VCaP (cell line): ENCODE measurements around the gene WDR87.

ENCODE experiments used
- H3K27ac ChIP-seq: fragments of 450-650 bp; 2 replicates; pipeline ENCODE4 v1.5.1; 2017
- TF ChIP-seq, protein P1 (sequence below): fragments of 450-650 bp; conservative IDR thresholded peaks from 2 replicates; pipeline ENCODE4 v1.5.1; 2017; ENCODE audit warnings: mild to moderate bottlenecking, moderate library complexity

The WDR87 gene

GRCh38 chr19:37950471-37951175 lies 44.2 kb upstream of the WDR87 start:
- TF ChIP-seq, protein P1, sequence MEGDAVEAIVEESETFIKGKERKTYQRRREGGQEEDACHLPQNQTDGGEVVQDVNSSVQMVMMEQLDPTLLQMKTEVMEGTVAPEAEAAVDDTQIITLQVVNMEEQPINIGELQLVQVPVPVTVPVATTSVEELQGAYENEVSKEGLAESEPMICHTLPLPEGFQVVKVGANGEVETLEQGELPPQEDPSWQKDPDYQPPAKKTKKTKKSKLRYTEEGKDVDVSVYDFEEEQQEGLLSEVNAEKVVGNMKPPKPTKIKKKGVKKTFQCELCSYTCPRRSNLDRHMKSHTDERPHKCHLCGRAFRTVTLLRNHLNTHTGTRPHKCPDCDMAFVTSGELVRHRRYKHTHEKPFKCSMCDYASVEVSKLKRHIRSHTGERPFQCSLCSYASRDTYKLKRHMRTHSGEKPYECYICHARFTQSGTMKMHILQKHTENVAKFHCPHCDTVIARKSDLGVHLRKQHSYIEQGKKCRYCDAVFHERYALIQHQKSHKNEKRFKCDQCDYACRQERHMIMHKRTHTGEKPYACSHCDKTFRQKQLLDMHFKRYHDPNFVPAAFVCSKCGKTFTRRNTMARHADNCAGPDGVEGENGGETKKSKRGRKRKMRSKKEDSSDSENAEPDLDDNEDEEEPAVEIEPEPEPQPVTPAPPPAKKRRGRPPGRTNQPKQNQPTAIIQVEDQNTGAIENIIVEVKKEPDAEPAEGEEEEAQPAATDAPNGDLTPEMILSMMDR = no peak
- peak overlapping the region; percentile 52 for H3K27ac ChIP-seq

DNA sequence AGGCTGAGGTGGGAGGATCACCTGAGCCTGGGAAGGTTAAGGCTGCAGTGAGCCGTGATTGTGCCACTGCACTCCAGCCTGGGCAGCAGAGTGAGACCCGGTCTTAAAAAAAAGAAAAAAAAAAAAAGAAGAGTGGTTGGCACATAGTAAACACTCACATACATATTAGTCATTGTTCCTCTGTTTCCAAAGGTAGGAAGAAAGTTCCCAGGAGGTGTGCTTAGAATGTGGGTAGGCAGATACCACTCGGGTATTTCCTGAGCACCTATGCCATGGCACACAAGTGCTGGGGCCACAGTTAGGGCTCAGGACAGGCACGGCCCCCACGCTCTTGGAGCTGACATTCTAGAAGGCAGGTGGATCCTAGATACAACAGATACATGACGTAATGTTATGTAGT lies 42.0 kb upstream of the WDR87 start:
- TF ChIP-seq, protein P1 = no peak
- peak overlapping the region; percentile 3; the same call in 1 of the 2 replicates for H3K27ac ChIP-seq

GRCh38 chr19:37947778-37948177 lies 41.4 kb upstream of the WDR87 start:
- H3K27ac ChIP-seq = peak overlapping the region; percentile 3; the same call in 1 of the 2 replicates
- TF ChIP-seq, protein P1 = no peak

GRCh38 chr19:37946132-37946531 lies 39.7 kb upstream of the WDR87 start:
- H3K27ac ChIP-seq = peak overlapping the region; percentile 14
- TF ChIP-seq, protein P1 = no peak

- no peak overlapping the region for H3K27ac ChIP-seq
- TF ChIP-seq, protein P1 = no peak
Observed at GRCh38 chr19:37943480-37943879, 37.1 kb upstream of the WDR87 start.

GRCh38 chr19:37942516-37942902 lies 36.1 kb upstream of the WDR87 start:
- TF ChIP-seq, protein P1 = no peak
- no peak overlapping the region for H3K27ac ChIP-seq

DNA sequence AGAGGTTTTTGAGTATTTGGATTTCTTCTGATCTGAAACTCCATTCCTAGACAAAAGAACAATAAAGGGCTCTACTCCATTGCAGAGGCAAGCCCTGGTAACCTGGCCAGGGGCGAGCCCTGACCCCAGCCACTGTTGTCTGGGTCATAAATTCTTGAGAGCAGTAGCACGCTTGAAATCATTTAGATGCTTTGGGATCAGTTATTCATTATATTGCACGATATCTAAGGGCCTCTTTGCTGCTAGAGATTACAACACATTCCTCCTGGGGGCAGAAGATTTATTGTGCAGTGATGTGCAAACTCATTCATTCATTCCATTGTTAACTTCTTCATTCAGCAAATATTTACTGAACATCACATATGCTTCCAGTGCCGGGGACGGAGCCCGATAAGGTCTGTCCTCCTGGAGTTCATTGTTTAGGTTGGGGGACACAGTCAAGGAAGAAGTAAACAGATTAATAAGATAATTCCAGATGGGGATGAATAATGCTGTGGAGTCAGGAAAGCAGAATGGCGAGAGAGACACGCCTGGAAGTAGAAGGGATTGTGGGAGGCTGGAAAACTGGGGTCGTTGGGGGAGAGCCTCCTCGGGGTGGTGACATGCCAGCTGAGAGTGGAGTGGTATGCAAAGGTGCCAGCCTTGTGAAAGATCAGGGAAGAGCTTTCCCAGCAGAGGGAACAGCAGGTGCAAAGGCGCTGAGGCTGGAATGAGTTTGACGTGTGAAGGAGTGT lies 35.6 kb upstream of the WDR87 start:
- TF ChIP-seq, protein P1 = no peak
- peak overlapping the region; percentile 34 for H3K27ac ChIP-seq
